MCF 10A (cell line): ENCODE results near the gene BCS1L. TPM values are rescaled to one million over a fixed set of nuclear protein-coding genes. Genes with fewer than 3 reads are reported as not detected.
A peak's percentile ranks its signal among the peaks of the same experiment; 100 is the strongest.

Experiments
- BruUV-seq: library from RNA; stranded (reverse); fragments of 400-500 nt; replicated peaks from 2 replicates; lab custom pipeline; 2021; lab: Mats Ljungman, UMichigan
- CTCF ChIA-PET: fragments of 300-600 bp; sonication (Branson Sonifier 250); formaldehyde crosslinking; extraction: SDS; loops from one replicate; lab custom pipeline; 2021; ENCODE audit warnings: antibody characterized with exemption, inconsistent platforms; lab: Yijun Ruan, JAX
- POLR2A ChIA-PET: fragments of 300-600, 350-650 bp; sonication (Branson Sonifier 250); formaldehyde crosslinking; extraction: SDS; loops from one replicate; lab custom pipeline; 2020; ENCODE audit warnings: antibody characterized with exemption, inconsistent platforms; lab: Yijun Ruan, JAX
- DNase-seq: peaks from one replicate; pipeline ENCODE4 v3.0.0-alpha.2; 2018; ENCODE audit not compliant: unreplicated experiment
- H3K27ac Mint-ChIP-seq: one replicate; pipeline ENCODE4 v1.8.0; 2022; ENCODE audit warnings: mild to moderate bottlenecking, low read depth, mixed read lengths; ENCODE audit not compliant: unreplicated experiment
- H3K27me3 Mint-ChIP-seq: one replicate; pipeline ENCODE4 v1.8.0; 2022; ENCODE audit warnings: mixed read lengths; ENCODE audit not compliant: insufficient read depth, unreplicated experiment
- H3K36me3 Mint-ChIP-seq: one replicate; pipeline ENCODE4 v1.8.0; 2022; ENCODE audit warnings: mild to moderate bottlenecking, moderate library complexity, mixed read lengths; ENCODE audit not compliant: insufficient read depth, unreplicated experiment
- H3K4me1 Mint-ChIP-seq: one replicate; pipeline ENCODE4 v1.8.0; 2022; ENCODE audit warnings: mixed read lengths; ENCODE audit not compliant: insufficient read depth, unreplicated experiment
- H3K4me3 Mint-ChIP-seq: one replicate; pipeline ENCODE4 v1.8.0; 2022; ENCODE audit warnings: mild to moderate bottlenecking, moderate library complexity, mixed read lengths; ENCODE audit not compliant: unreplicated experiment
- H3K9me3 Mint-ChIP-seq: one replicate; pipeline ENCODE4 v1.8.0; 2022; ENCODE audit warnings: mixed read lengths; ENCODE audit not compliant: unreplicated experiment
- CTCF ChIP-seq: fragments of 200-600 bp; IDR thresholded peaks from one replicate; pipeline ENCODE4 v1.8.0; 2022; ENCODE audit warnings: antibody characterized with exemption, mild to moderate bottlenecking; ENCODE audit not compliant: unreplicated experiment
- intact Hi-C: fragments of 100-400 bp; cut with micrococcal nuclease; formaldehyde crosslinking; loops from 2 replicates; pipeline ENCODE4 v1.14.1; 2022
- total RNA-seq: library from RNA; stranded (reverse); gene quantifications from 2 replicates; pipeline ENCODE4 v1.2.3, GENCODE V29; 2022

Gene BCS1L
- total RNA-seq, 1 experiment from 2014 or later: 96.0 TPM

GRCh38 chr2:218621007-218621406 is 38.5 kb upstream of the BCS1L start:
- no peak for TF ChIP-seq CTCF

GRCh38 chr2:218622606-218623365 is 36.7 kb upstream of the BCS1L start:
- intact Hi-C loops: no loop called here

More at GRCh38 chr2:218621007-218621406, 38.5 kb upstream of the BCS1L start:
- CTCF ChIA-PET: interaction anchor here (0.6 kb wide), 1 partner anchor 517 kb away, joined by 3 read pairs; no protein-coding TSS in a partner anchor
- DNase-seq: no peak
- Mint-ChIP-seq H3K27ac (no peak overlapping the region), H3K4me3 (no peak overlapping the region), H3K9me3 (no peaks in the 10 kb centered on the region), H3K36me3 (no peaks in the 10 kb centered on the region), H3K4me1 (no peaks in the 10 kb centered on the region), H3K27me3 (no peaks in the 10 kb centered on the region)
- POLR2A ChIA-PET: interaction anchor here (1.2 kb wide), 1 partner anchor 10 kb away, joined by 4 read pairs; no protein-coding TSS in a partner anchor
- intact Hi-C loops: no loop called here
- BruUV-seq: no TSS peak

GRCh38 chr2:218623366-218623705 is 36.1 kb upstream of the BCS1L start:
- Mint-ChIP-seq H3K9me3 (no peaks in the 10 kb centered on the region), H3K4me1 (no peaks in the 10 kb centered on the region), H3K4me3 (no peak overlapping the region), H3K27ac (no peak overlapping the region), H3K27me3 (no peaks in the 10 kb centered on the region), H3K36me3 (no peaks in the 10 kb centered on the region)
- no peak for DNase-seq
- BruUV-seq: no TSS peak
- CTCF ChIA-PET: interaction anchor here (0.7 kb wide), 1 partner anchor 23 kb away, joined by 3 read pairs; no protein-coding TSS in a partner anchor
- intact Hi-C loops: no loop called here
- POLR2A ChIA-PET: no interaction called here
- TF ChIP-seq CTCF: no peak

More at GRCh38 chr2:218622606-218623365, 36.7 kb upstream of the BCS1L start:
- peak; percentile 27 for DNase-seq
- no TSS peak for BruUV-seq
- TF ChIP-seq CTCF: no peak
- no peaks in the 10 kb centered on the region for H3K27me3 Mint-ChIP-seq
- POLR2A ChIA-PET: interaction anchor here (1.2 kb wide), 1 partner anchor 12 kb away, joined by 3 read pairs; no protein-coding TSS in a partner anchor
- CTCF ChIA-PET: interaction anchor here (1.0 kb wide), 1 partner anchor 9 kb away, joined by 4 read pairs; no protein-coding TSS in a partner anchor
- no peak overlapping the region for H3K4me3 Mint-ChIP-seq
- H3K36me3 Mint-ChIP-seq: no peaks in the 10 kb centered on the region
- H3K9me3 Mint-ChIP-seq: no peaks in the 10 kb centered on the region
- H3K27ac Mint-ChIP-seq: no peak overlapping the region
- H3K4me1 Mint-ChIP-seq: no peaks in the 10 kb centered on the region

GRCh38 chr2:218626369-218626768 is 33.1 kb upstream of the BCS1L start:
- no peak for DNase-seq
- BruUV-seq: no TSS peak
- CTCF ChIA-PET: interaction anchor here (1.3 kb wide), 1 partner anchor 22 kb away, joined by 6 read pairs; no protein-coding TSS in a partner anchor
- Mint-ChIP-seq H3K27ac (no peak overlapping the region), H3K36me3 (peaks cover 6% of the 10 kb centered on the region), H3K27me3 (no peaks in the 10 kb centered on the region), H3K4me1 (no peaks in the 10 kb centered on the region), H3K9me3 (no peaks in the 10 kb centered on the region), H3K4me3 (no peak overlapping the region)
- intact Hi-C loops: no loop called here
- POLR2A ChIA-PET: no interaction called here
- no peak for TF ChIP-seq CTCF
